HG02973 (cell line): ENCODE measurements around the gene DRP2.
"Not testable (repeated sequence)": the region's sequence is repeated elsewhere in the genome, so short reads cannot be mapped to it uniquely, and the experiment has no call there.

Experiments
- ATAC-seq: cut with Tn5 transposase; IDR thresholded peaks from one replicate; pipeline ENCODE4 v1.9.1; 2021; ENCODE audit warnings: moderate library complexity; ENCODE audit not compliant: unreplicated experiment

Gene DRP2

GRCh38 chrX:101219116-101219863 is at the start of gene DRP2:
Gene DRP2, plus strand, starts transcription at chrX:101219786. Its CDS starts 11,862 bp downstream, at chrX:101231648.
- ATAC-seq = no peak

- no peak for ATAC-seq
Measured at GRCh38 chrX:101171883-101172400, 47.6 kb upstream of the DRP2 start.

GRCh38 chrX:101176439-101176838 is 43.1 kb upstream of the DRP2 start:
- no peak for ATAC-seq

- ATAC-seq = not testable (repeated sequence)
Measured at GRCh38 chrX:101184876-101185275, 34.7 kb upstream of the DRP2 start.

GRCh38 chrX:101187961-101188360 is 31.6 kb upstream of the DRP2 start:
- not testable (repeated sequence) for ATAC-seq

- no peak for ATAC-seq
Measured at GRCh38 chrX:101190736-101191135, 28.9 kb upstream of the DRP2 start.

- no peak for ATAC-seq
Measured at GRCh38 chrX:101191217-101191750, 28.3 kb upstream of the DRP2 start.

- no peak for ATAC-seq
Measured at GRCh38 chrX:101195442-101196173, 24.0 kb upstream of the DRP2 start.

- no peak for ATAC-seq
Measured at GRCh38 chrX:101203761-101204351, 15.7 kb upstream of the DRP2 start.

GRCh38 chrX:101206471-101206870 is 13.1 kb upstream of the DRP2 start:
- ATAC-seq = peak; percentile 67

- ATAC-seq = peak; percentile 74
Measured at GRCh38 chrX:101208152-101208905, 11.3 kb upstream of the DRP2 start.

- no peak for ATAC-seq
Measured at GRCh38 chrX:101210630-101211029, 9.0 kb upstream of the DRP2 start.

GRCh38 chrX:101217689-101218088 is 1.9 kb upstream of the DRP2 start:
- ATAC-seq = no peak

- no peak for ATAC-seq
Measured at GRCh38 chrX:101219864-101220346, 319 bp downstream of the DRP2 start.

GRCh38 chrX:101220662-101221260 is 1.2 kb downstream of the DRP2 start:
- ATAC-seq = no peak

GRCh38 chrX:101223226-101223625 is 3.6 kb downstream of the DRP2 start:
- no peak for ATAC-seq

GRCh38 chrX:101229170-101229569 is 9.6 kb downstream of the DRP2 start:
- ATAC-seq = no peak

GRCh38 chrX:101230636-101231035 is 11.1 kb downstream of the DRP2 start:
- ATAC-seq = no peak

- ATAC-seq = no peak
Measured at GRCh38 chrX:101231080-101231479, 11.5 kb downstream of the DRP2 start.

- no peak for ATAC-seq
Measured at GRCh38 chrX:101232316-101232715, 12.7 kb downstream of the DRP2 start.
